Body of pancreas (tissue), 4 donors: Measurements from ENCODE around the gene ATRIP.

Experiments
- CTCF ChIP-seq, 7 experiments: fragments of 450-650 bp in 4 of 7; fragments of 200-600 bp in 3 of 7; sonication (generic) in 3 of 7; IDR thresholded peaks; one replicate each; pipeline ENCODE4 v1.5.1; 2016 to 2019; ENCODE audit warnings: antibody characterized with exemption in 7 of 7
- POLR2A ChIP-seq, 3 donors: fragments of 450-650 bp; IDR thresholded peaks; one replicate each; pipeline ENCODE4 v1.6.1; 2016; ENCODE audit warnings: antibody characterized with exemption in 3 of 3, mild to moderate bottlenecking in 2 of 3

- TF ChIP-seq POLR2A (IDR thresholded peaks at IDR 0.05) (no peak), CTCF (IDR thresholded peaks at IDR 0.05) (no peak)
These were observed 28.9 kb upstream of the ATRIP start for GRCh38 chr3:48417529-48418108.
